Cardiac fibroblast (primary cell): ENCODE measurements around the gene SELENOP.

ENCODE experiments used
- DNase-seq, 2 donors: peaks; one replicate each; pipeline versions ENCODE4 v3.0.0 to v3.0.0-alpha.2; 2010; ENCODE audit warnings: low read depth in 2 of 2
- H3K4me3 ChIP-seq, 2 donors: replicated peaks in 1 of 2; 1 replicate in 1 of 2; 2 replicates in 1 of 2; pipeline ENCODE4 v1.5.1; 2011; ENCODE audit warnings: low read depth in 2 of 2, low read length in 2 of 2, mild to moderate bottlenecking in 2 of 2, moderate library complexity in 1 of 2
- TF ChIP-seq, protein P1 (sequence below): IDR thresholded peaks from one replicate; pipeline ENCODE4 v1.5.1; 2011; ENCODE audit warnings: low read depth, mild to moderate bottlenecking, low read length, inconsistent platforms

SELENOP gene

DNA sequence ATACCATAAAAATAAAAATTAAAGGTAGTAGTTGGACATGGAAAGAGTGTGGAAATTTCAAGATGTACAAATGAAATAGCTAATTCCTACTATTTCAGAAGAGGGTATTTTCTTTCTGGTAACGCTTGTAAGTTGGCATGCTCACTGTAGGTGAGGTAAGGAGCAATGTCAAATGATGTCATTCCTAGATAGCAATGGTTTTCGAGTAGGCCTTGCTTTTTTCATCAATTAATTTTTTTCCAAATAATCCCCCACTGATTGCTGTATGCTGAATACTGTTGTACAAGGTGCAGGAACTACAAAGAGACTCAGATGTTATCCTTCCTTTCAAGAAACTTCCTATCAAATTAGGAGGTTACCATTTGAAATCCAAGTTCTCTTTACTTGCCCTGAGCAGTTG is 928 bp upstream of the SELENOP start:
- DNase-seq = no peak
- H3K4me3 ChIP-seq = no peak overlapping the region
- TF ChIP-seq, protein P1, sequence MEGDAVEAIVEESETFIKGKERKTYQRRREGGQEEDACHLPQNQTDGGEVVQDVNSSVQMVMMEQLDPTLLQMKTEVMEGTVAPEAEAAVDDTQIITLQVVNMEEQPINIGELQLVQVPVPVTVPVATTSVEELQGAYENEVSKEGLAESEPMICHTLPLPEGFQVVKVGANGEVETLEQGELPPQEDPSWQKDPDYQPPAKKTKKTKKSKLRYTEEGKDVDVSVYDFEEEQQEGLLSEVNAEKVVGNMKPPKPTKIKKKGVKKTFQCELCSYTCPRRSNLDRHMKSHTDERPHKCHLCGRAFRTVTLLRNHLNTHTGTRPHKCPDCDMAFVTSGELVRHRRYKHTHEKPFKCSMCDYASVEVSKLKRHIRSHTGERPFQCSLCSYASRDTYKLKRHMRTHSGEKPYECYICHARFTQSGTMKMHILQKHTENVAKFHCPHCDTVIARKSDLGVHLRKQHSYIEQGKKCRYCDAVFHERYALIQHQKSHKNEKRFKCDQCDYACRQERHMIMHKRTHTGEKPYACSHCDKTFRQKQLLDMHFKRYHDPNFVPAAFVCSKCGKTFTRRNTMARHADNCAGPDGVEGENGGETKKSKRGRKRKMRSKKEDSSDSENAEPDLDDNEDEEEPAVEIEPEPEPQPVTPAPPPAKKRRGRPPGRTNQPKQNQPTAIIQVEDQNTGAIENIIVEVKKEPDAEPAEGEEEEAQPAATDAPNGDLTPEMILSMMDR = no peak

- TF ChIP-seq, protein P1 = no peak
- peak overlapping the region in 1 of 2 donors; percentile 26 for H3K4me3 ChIP-seq
- DNase-seq = peak in 1 of 2 donors; percentile 12
Measured at GRCh38 chr5:42810834-42811590, 680 bp downstream of the SELENOP start.

DNA sequence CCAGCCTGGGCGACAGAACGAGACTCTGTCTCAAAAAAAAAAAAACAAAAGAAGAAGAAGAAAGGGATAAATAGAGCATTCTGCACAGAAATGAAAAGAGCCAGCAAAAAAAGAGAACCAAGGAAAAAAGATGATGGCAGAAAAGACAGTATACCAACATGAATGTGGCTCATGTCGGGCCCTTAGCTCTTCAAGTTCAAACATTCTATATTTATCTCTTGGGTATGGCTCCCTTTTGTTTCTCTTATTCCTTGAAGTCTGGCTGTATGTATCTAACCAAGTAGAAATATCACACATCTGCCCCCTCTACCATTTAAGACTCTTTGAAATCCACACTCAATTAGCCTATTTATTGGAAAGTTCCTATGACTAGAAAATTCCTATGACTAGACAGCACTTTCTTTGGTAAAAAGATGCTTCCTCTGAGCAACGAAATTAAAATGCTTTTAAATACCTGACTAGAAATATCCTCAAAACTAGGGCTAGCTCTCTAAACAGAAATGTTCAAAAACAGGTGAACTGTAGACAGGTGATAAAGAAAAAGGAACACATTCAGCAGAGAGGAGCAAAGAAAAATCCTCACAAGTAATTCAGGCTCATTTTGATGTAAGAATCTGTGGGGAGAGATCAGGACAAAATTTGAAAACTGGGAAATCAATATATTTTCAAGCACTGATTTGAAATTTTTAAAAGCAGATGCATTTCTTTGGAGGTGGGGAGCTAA is 2.6 kb downstream of the SELENOP start:
- TF ChIP-seq, protein P1 = no peak
- no peak overlapping the region for H3K4me3 ChIP-seq
- DNase-seq = no peak

- no peak overlapping the region for H3K4me3 ChIP-seq
- TF ChIP-seq, protein P1 = no peak
- DNase-seq = no peak
Measured at GRCh38 chr5:42807722-42808447, 3.8 kb downstream of the SELENOP start.

DNA sequence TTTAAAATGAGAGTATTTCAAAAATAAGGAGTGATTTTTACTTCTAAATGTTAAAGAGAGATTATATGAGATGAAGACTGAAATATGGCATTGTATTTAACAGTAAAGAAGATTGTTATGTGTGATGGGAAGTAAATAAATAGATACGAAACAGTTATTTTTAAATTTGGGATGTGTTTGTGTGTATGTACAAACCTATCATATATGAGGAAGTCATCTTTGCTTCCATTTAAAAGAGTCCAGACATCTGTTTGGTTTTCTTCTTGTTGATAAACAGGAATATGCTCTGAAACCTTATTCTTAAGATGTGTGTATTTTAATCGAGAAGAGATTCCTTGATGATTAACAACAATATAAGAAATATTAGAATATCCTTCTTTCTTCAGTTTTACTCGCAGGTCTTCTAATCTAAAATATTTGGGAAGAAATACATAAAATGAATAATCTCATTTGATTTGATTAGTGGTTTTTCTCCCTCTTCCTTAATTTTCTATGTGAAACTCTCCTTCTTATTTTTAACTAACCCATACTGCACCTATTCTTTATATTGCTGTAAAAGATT is 4.9 kb downstream of the SELENOP start:
- H3K4me3 ChIP-seq = no peak overlapping the region
- TF ChIP-seq, protein P1 = no peak
- DNase-seq = no peak

DNA sequence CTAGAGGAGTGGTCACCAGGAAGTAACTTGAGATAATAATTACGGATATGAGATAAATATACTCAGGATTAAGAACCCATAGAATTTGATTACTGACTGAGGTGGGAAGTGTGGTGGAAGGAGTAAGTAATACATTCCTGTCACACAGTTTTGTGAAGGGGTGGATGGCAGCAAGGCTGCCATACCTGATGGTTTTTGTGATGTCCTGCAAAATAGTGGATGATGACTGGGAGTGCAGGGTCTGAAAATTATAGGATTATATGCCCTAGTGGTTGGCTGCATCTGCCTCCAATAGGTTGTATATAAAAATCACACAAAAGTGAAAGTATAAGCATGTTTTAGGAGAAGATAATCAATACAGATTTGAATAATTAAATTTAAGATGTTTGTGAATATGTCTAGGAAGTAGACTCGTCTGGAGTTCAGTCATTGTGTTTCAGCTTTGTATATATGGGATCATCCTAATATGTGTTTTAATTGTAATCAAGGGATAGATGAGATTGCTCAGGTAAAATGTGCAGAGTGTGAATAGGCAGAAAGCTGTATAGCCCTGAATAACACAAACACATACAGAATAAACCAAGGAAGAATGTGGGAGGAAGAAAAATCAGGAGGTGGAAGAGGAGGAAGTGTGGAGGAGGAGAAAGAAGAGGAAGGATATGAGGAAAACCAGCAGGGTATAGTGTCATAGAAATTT is 5.5 kb downstream of the SELENOP start:
- no peak overlapping the region for H3K4me3 ChIP-seq
- DNase-seq = no peak
- TF ChIP-seq, protein P1 = no peak
